Skeletal muscle tissue (tissue), 4 donors: ENCODE results near the gene MYLK4. TPM values are rescaled to one million over a fixed set of nuclear protein-coding genes. Genes with fewer than 3 reads are reported as not detected.

Experiments used
- H3K27ac ChIP-seq: one replicate; pipeline ENCODE4 v1.7.0; 2013; ENCODE audit warnings: mild to moderate bottlenecking, low read depth, low read length, inconsistent platforms
- H3K27me3 ChIP-seq, 3 donors: one replicate each; pipeline ENCODE4 v1.7.0; 2013; ENCODE audit warnings: low read length in 3 of 3; ENCODE audit not compliant: control insufficient read depth in 3 of 3, insufficient read depth in 3 of 3
- H3K36me3 ChIP-seq, 3 donors: one replicate each; pipeline ENCODE4 v1.7.0; 2013; ENCODE audit warnings: low read length in 3 of 3; ENCODE audit not compliant: control insufficient read depth in 3 of 3, insufficient read depth in 3 of 3
- H3K4me1 ChIP-seq, 3 donors: one replicate each; pipeline ENCODE4 v1.7.0; 2013; ENCODE audit warnings: low read length in 3 of 3, mild to moderate bottlenecking in 3 of 3; ENCODE audit not compliant: control insufficient read depth in 3 of 3, insufficient read depth in 3 of 3
- H3K4me3 ChIP-seq, 3 donors: one replicate each; pipeline ENCODE4 v1.7.0; 2013; ENCODE audit warnings: low read length in 3 of 3
- H3K9ac ChIP-seq, 3 donors: one replicate each; pipeline ENCODE4 v1.7.0; 2013; ENCODE audit warnings: low read length in 3 of 3, mild to moderate bottlenecking in 3 of 3, moderate library complexity in 2 of 3, low read depth in 1 of 3
- H3K9me3 ChIP-seq, 3 donors: one replicate each; pipeline ENCODE4 v1.7.0; 2013; ENCODE audit warnings: low read length in 3 of 3; ENCODE audit not compliant: control insufficient read depth in 3 of 3
- total RNA-seq: library from RNA; depleted of rRNA; stranded (reverse); fragments of >200 nt; gene quantifications from one replicate; pipeline ENCODE4 v1.2.3, GENCODE V29; 2014
- donor health status: Osteomylitis.

The MYLK4 gene
- total RNA-seq, 1 donor from 2014 or later = 5.7 TPM

- H3K4me1 ChIP-seq = peaks cover 15 to 26% (median 24%) of the 10 kb centered on the region in 3 donors
- H3K36me3 ChIP-seq = peaks cover 14 to 24% (median 18%) of the 10 kb centered on the region in 3 donors
- no peaks in the 10 kb centered on the region for H3K27me3 ChIP-seq
- H3K27ac ChIP-seq = no peak overlapping the region
- H3K9ac ChIP-seq = peak overlapping the region in 1 of 3 donors; percentile 4
- H3K4me3 ChIP-seq = no peak overlapping the region
- no peaks in the 10 kb centered on the region for H3K9me3 ChIP-seq
Observed at GRCh38 chr6:2781685-2782355, 31.1 kb upstream of the MYLK4 start.

- no peaks in the 10 kb centered on the region for H3K9me3 ChIP-seq
- H3K36me3 ChIP-seq = peaks cover 14 to 23% (median 20%) of the 10 kb centered on the region in 3 donors
- no peak overlapping the region for H3K27ac ChIP-seq
- H3K4me3 ChIP-seq = no peak overlapping the region
- no peaks in the 10 kb centered on the region for H3K27me3 ChIP-seq
- no peak overlapping the region for H3K9ac ChIP-seq
- peaks cover 15 to 26% (median 24%) of the 10 kb centered on the region in 3 donors for H3K4me1 ChIP-seq
Observed at GRCh38 chr6:2780102-2780737, 29.5 kb upstream of the MYLK4 start.

- Histone ChIP-seq H3K9me3 (no peaks in the 10 kb centered on the region), H3K27me3 (no peaks in the 10 kb centered on the region), H3K27ac (no peak overlapping the region), H3K4me3 (no peak overlapping the region), H3K36me3 (peaks cover 10 to 29% (median 28%) of the 10 kb centered on the region in 3 donors), H3K4me1 (peaks cover 3 to 10% (median 8%) of the 10 kb centered on the region in 3 donors), H3K9ac (no peak overlapping the region)
Observed at GRCh38 chr6:2777249-2777648, 26.5 kb upstream of the MYLK4 start.

- Histone ChIP-seq H3K27ac (no peak overlapping the region), H3K4me3 (no peak overlapping the region), H3K36me3 (peaks cover 2 to 24% (median 18%) of the 10 kb centered on the region in 3 donors), H3K9ac (no peak overlapping the region), H3K27me3 (no peaks in the 10 kb centered on the region), H3K9me3 (no peaks in the 10 kb centered on the region), H3K4me1 (peaks cover 14 to 20% (median 17%) of the 10 kb centered on the region in 3 donors)
Observed at GRCh38 chr6:2775003-2775402, 24.3 kb upstream of the MYLK4 start.

GRCh38 chr6:2773449-2773848, 22.7 kb upstream of the MYLK4 start:
- peaks cover 23 to 31% (median 27%) of the 10 kb centered on the region in 3 donors for H3K4me1 ChIP-seq
- no peak overlapping the region for H3K27ac ChIP-seq

GRCh38 chr6:2772840-2773239, 22.1 kb upstream of the MYLK4 start:
- Histone ChIP-seq H3K36me3 (peaks cover 0 to 15% (median 12%) of the 10 kb centered on the region in 3 donors), H3K4me1 (peaks cover 29 to 37% (median 33%) of the 10 kb centered on the region in 3 donors), H3K27ac (no peak overlapping the region)

More at GRCh38 chr6:2773449-2773848, 22.7 kb upstream of the MYLK4 start:
- H3K27me3 ChIP-seq = no peaks in the 10 kb centered on the region
- no peaks in the 10 kb centered on the region for H3K9me3 ChIP-seq
- H3K4me3 ChIP-seq = no peak overlapping the region
- H3K9ac ChIP-seq = no peak overlapping the region
- H3K36me3 ChIP-seq = peaks cover 0 to 15% (median 12%) of the 10 kb centered on the region in 3 donors

GRCh38 chr6:2771079-2771478, 20.4 kb upstream of the MYLK4 start:
- peak overlapping the region in 2 of 3 donors; percentile 8 to 11 for H3K4me3 ChIP-seq
- peak overlapping the region; percentile 6 for H3K27ac ChIP-seq
- peaks cover 0 to 15% (median 12%) of the 10 kb centered on the region in 3 donors for H3K36me3 ChIP-seq
- peaks cover 42 to 51% (median 48%) of the 10 kb centered on the region in 3 donors for H3K4me1 ChIP-seq
- H3K9ac ChIP-seq = peak overlapping the region in 1 of 3 donors; percentile 26
- no peaks in the 10 kb centered on the region for H3K27me3 ChIP-seq
- H3K9me3 ChIP-seq = no peaks in the 10 kb centered on the region

More at GRCh38 chr6:2772840-2773239, 22.1 kb upstream of the MYLK4 start:
- no peak overlapping the region for H3K4me3 ChIP-seq
- no peaks in the 10 kb centered on the region for H3K9me3 ChIP-seq
- H3K27me3 ChIP-seq = no peaks in the 10 kb centered on the region
- no peak overlapping the region for H3K9ac ChIP-seq

- Histone ChIP-seq H3K9ac (peak overlapping the region in 2 of 3 donors; percentile 34 to 73), H3K4me3 (peak overlapping the region; percentile 31 to 64 (median 49)), H3K27ac (peak overlapping the region; percentile 23), H3K36me3 (peaks cover 0 to 13% (median 12%) of the 10 kb centered on the region in 3 donors), H3K27me3 (no peaks in the 10 kb centered on the region), H3K9me3 (no peaks in the 10 kb centered on the region), H3K4me1 (peaks cover 42 to 52% (median 48%) of the 10 kb centered on the region in 3 donors)
Observed at GRCh38 chr6:2770171-2770570, 19.4 kb upstream of the MYLK4 start.

- H3K9ac ChIP-seq = peak overlapping the region in 2 of 3 donors; percentile 77 to 93
- no peaks in the 10 kb centered on the region for H3K9me3 ChIP-seq
- H3K36me3 ChIP-seq = peaks cover 0 to 7% (median 7%) of the 10 kb centered on the region in 3 donors
- no peaks in the 10 kb centered on the region for H3K27me3 ChIP-seq
- H3K27ac ChIP-seq = peak overlapping the region; percentile 61
- peak overlapping the region; percentile 26 to 93 (median 80) for H3K4me3 ChIP-seq
- peaks cover 46 to 52% (median 52%) of the 10 kb centered on the region in 3 donors for H3K4me1 ChIP-seq
Observed at GRCh38 chr6:2768696-2769095, 18.0 kb upstream of the MYLK4 start.
